Mucosa of descending colon (tissue), 3 donors: Measurements from ENCODE around the gene TOLLIP. TPM values are rescaled to one million over a fixed set of nuclear protein-coding genes. Genes with fewer than 3 reads are reported as not detected.
"Not testable (repeated sequence)": the region's sequence is repeated elsewhere in the genome, so short reads cannot be mapped to it uniquely, and the experiment has no call there.

Experiments
- ATAC-seq: fragments of 200-7000 bp; cut with Tn5 transposase; one replicate; pipeline ENCODE4 v1.9.1; 2020; ENCODE audit warnings: mild to moderate bottlenecking, moderate library complexity
- DNase-seq, 3 donors: peaks; one replicate each; pipeline ENCODE4 v3.0.0-alpha.2; 2020
- H3K36me3 ChIP-seq: fragments of 200-600 bp; one replicate; pipeline ENCODE4 v1.8.0; 2021; ENCODE audit warnings: low read depth, mild to moderate bottlenecking
- H3K4me1 ChIP-seq: fragments of 200-600 bp; one replicate; pipeline ENCODE4 v1.8.0; 2021; ENCODE audit warnings: low read depth, mild to moderate bottlenecking
- H3K4me3 ChIP-seq: fragments of 200-600 bp; one replicate; pipeline ENCODE4 v1.8.0; 2021; ENCODE audit warnings: mild to moderate bottlenecking
- H3K9me3 ChIP-seq: fragments of 200-600 bp; one replicate; pipeline ENCODE4 v1.8.0; 2021; ENCODE audit warnings: mild to moderate bottlenecking
- CTCF ChIP-seq: fragments of 200-600 bp; IDR thresholded peaks from one replicate; pipeline ENCODE4 v1.8.0; 2022; ENCODE audit warnings: antibody characterized with exemption, mild to moderate bottlenecking
- intact Hi-C, 2 donors: fragments of 100-400 bp; cut with DNase I in 1 of 2; cut with micrococcal nuclease in 1 of 2; formaldehyde crosslinking; loops; one replicate each; pipeline versions ENCODE4 v1.11.0 to v1.11.1; 2022; cut with DNase I, micrococcal nuclease
- total RNA-seq, 3 donors: library from RNA; stranded (reverse); fragmentation: NEBNext Ultra II Directional in 2 of 3; extraction: Animal tissue kit (Norgen Biotek cat#: 25700) in 2 of 3; gene quantifications; one replicate each; pipeline versions ENCODE4 v1.2.1 to v1.2.4, GENCODE V29; 2021 to 2023
- donor health status: DM: no; HTN: no; CAD: no; lungs with moderate emphysema.
- donor health status: DM: no; HTN: no; CAD: no.
- donor health status: DM: no; HTN: yes; CAD: no.

The TOLLIP gene
- total RNA-seq, 3 donors from 2014 or later, result 62.4 to 65.4 (median 62.5) TPM

GRCh38 chr11:1341928-1342524 lies 32.6 kb upstream of the TOLLIP start:
- no peak overlapping the region for H3K4me3 ChIP-seq
- DNase-seq (no peak), ATAC-seq (no peak)
- no peaks in the 10 kb centered on the region for H3K4me1 ChIP-seq
- intact Hi-C loops, result no loop called here
- no peaks in the 10 kb centered on the region for H3K36me3 ChIP-seq
- TF ChIP-seq CTCF, result no peak
- H3K9me3 ChIP-seq, result no peaks in the 10 kb centered on the region

GRCh38 chr11:1341226-1341625 lies 31.8 kb upstream of the TOLLIP start:
- H3K36me3 ChIP-seq, H3K4me3 ChIP-seq, H3K9me3 ChIP-seq, DNase-seq, ATAC-seq, H3K4me1 ChIP-seq, intact Hi-C loops: not testable (repeated sequence)

GRCh38 chr11:1340111-1340510 lies 30.7 kb upstream of the TOLLIP start:
- no peak for ATAC-seq
- DNase-seq, result no peak
- intact Hi-C loops, result no loop called here
- TF ChIP-seq CTCF, result no peak
- Histone ChIP-seq H3K36me3 (no peaks in the 10 kb centered on the region), H3K9me3 (no peaks in the 10 kb centered on the region), H3K4me3 (no peak overlapping the region), H3K4me1 (peaks cover 11% of the 10 kb centered on the region)

- H3K4me1 ChIP-seq, result peaks cover 13% of the 10 kb centered on the region
- no peak for ATAC-seq
- no peak for TF ChIP-seq CTCF
- no peaks in the 10 kb centered on the region for H3K9me3 ChIP-seq
- no peak for DNase-seq
- no peaks in the 10 kb centered on the region for H3K36me3 ChIP-seq
- H3K4me3 ChIP-seq, result no peak overlapping the region
- intact Hi-C loops, result no loop called here
Measured at GRCh38 chr11:1339066-1339675, 29.7 kb upstream of the TOLLIP start.

- DNase-seq (no peak), ATAC-seq (no peak)
- peaks cover 13% of the 10 kb centered on the region for H3K4me1 ChIP-seq
- no peak overlapping the region for H3K4me3 ChIP-seq
- TF ChIP-seq CTCF, result no peak
- no peaks in the 10 kb centered on the region for H3K36me3 ChIP-seq
- H3K9me3 ChIP-seq, result no peaks in the 10 kb centered on the region
- intact Hi-C loops, result no loop called here
Measured at GRCh38 chr11:1338201-1339065, 29.0 kb upstream of the TOLLIP start.

- intact Hi-C loops, result no loop called here
- peaks cover 13% of the 10 kb centered on the region for H3K4me1 ChIP-seq
- TF ChIP-seq CTCF, result no peak
- H3K36me3 ChIP-seq, result no peaks in the 10 kb centered on the region
- H3K4me3 ChIP-seq, result no peak overlapping the region
- no peaks in the 10 kb centered on the region for H3K9me3 ChIP-seq
- DNase-seq (no peak), ATAC-seq (no peak)
Measured at GRCh38 chr11:1337647-1338007, 28.2 kb upstream of the TOLLIP start.
